ENCODE data around the gene HEATR5B. TPM values are rescaled to one million over a fixed set of nuclear protein-coding genes. Genes with fewer than 3 reads are reported as not detected.

HEATR5B gene
- total RNA-seq: 42.6 and 50.3 TPM in 2 replicates

GRCh38 chr2:37083873-37084794, at the start of gene HEATR5B, which contains the start of gene GPATCH11:
TSS of gene HEATR5B (minus strand) at chr2:37084372. CDS start at chr2:37083414, 958 bp downstream.
TSS of gene GPATCH11 (plus strand) at chr2:37084518. CDS start at chr2:37088382, 3,864 bp downstream.
- Mint-ChIP-seq H3K4me3 (no peak within 1 kb of the TSS), H3K27me3 (no peaks in the 10 kb centered on the region), H3K4me1 (peaks cover 23% of the 10 kb centered on the region), H3K9me3 (no peaks in the 10 kb centered on the region), H3K36me3 (ENCODE audit: low read depth) (peaks cover 40% of the 10 kb centered on the region), H3K27ac (no peak within 1 kb of the TSS)
- CTCF ChIA-PET: no interaction called here
- DNase-seq (peak; percentile 83), ATAC-seq (ENCODE audit: low read depth) (peak; percentile 83)
- POLR2A ChIA-PET: interaction anchor here (0.6 to 3.4 kb wide), 9 partner anchors 8 to 586 kb away, joined by 3 to 13 read pairs (median 5); partner anchors contain the start of genes CEBPZ, NDUFAF7 and STRN
- intact Hi-C loops (cut with micrococcal nuclease): loop anchor here (1.0 to 10.0 kb wide), 11 partner anchors 8 to 1668 kb away; partner anchors contain the start of genes ATL2, CEBPZ, CEBPZOS and EIF2AK2
- TF ChIP-seq, protein P1, sequence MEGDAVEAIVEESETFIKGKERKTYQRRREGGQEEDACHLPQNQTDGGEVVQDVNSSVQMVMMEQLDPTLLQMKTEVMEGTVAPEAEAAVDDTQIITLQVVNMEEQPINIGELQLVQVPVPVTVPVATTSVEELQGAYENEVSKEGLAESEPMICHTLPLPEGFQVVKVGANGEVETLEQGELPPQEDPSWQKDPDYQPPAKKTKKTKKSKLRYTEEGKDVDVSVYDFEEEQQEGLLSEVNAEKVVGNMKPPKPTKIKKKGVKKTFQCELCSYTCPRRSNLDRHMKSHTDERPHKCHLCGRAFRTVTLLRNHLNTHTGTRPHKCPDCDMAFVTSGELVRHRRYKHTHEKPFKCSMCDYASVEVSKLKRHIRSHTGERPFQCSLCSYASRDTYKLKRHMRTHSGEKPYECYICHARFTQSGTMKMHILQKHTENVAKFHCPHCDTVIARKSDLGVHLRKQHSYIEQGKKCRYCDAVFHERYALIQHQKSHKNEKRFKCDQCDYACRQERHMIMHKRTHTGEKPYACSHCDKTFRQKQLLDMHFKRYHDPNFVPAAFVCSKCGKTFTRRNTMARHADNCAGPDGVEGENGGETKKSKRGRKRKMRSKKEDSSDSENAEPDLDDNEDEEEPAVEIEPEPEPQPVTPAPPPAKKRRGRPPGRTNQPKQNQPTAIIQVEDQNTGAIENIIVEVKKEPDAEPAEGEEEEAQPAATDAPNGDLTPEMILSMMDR (IDR thresholded peaks at IDR 0.05): no peak

DNA sequence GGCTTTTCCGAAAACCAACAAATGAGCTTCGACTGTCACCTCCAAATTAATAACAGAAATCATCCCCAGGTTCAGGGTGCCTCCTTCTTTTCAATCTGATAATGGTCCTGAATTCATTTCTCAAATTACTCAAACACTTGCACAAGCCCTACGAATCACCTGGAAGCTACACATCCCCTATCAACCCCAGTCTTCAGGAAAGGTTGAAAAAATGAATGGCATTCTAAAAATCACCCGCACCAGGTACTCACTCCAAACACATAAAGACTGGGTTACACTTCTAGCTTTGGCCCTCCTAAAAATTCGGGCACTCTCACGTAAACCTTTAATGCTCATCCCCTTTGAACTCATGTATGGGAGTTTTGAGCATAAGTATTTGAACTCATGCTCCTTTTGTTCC, 48.7 kb upstream of the HEATR5B start:
- ChIA-PET CTCF (interaction anchor here (0.6 kb wide), 1 partner anchor 49 kb away, joined by 4 read pairs; no protein-coding TSS in a partner anchor), POLR2A (no interaction called here)
- no peaks in the 10 kb centered on the region for H3K27me3 Mint-ChIP-seq
- no peaks in the 10 kb centered on the region for H3K9me3 Mint-ChIP-seq
- ATAC-seq (ENCODE audit: low read depth) (no peak), DNase-seq (no peak)
- intact Hi-C loops (cut with micrococcal nuclease): no loop called here
- H3K4me3 Mint-ChIP-seq: no peak overlapping the region
- no peaks in the 10 kb centered on the region for H3K4me1 Mint-ChIP-seq
- TF ChIP-seq, protein P1 (IDR thresholded peaks at IDR 0.05): no peak
- H3K36me3 Mint-ChIP-seq (ENCODE audit: low read depth): peaks cover 57% of the 10 kb centered on the region
- H3K27ac Mint-ChIP-seq: no peak overlapping the region

GRCh38 chr2:37125416-37125815, 41.2 kb upstream of the HEATR5B start:
- POLR2A ChIA-PET: no interaction called here

DNA sequence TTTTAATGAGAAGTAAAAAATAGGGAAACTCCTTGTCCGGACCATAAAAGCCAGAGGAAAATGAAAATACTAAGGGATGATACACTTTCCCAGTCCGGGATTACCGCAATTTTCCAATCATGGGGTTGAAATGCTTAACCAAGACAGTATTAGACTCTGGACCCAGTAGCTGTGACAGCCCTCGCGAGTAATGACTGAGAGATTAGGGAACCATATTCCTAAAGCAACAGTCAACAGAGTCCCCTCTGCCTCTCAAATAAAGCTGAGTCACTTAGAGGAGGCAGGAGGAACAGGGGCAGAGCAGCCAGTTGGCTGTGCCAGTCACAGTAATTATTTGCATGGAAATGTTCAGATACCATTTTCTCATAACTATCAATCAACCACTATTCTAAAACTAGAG, 35.0 kb upstream of the HEATR5B start:
- no peak overlapping the region for H3K27ac Mint-ChIP-seq
- CTCF ChIA-PET: no interaction called here

More at GRCh38 chr2:37125416-37125815, 41.2 kb upstream of the HEATR5B start:
- ATAC-seq (ENCODE audit: low read depth) (no peak), DNase-seq (no peak)
- CTCF ChIA-PET: no interaction called here
- H3K4me3 Mint-ChIP-seq: no peak overlapping the region
- H3K4me1 Mint-ChIP-seq: no peaks in the 10 kb centered on the region
- H3K36me3 Mint-ChIP-seq (ENCODE audit: low read depth): peaks cover 77% of the 10 kb centered on the region
- no peak overlapping the region for H3K27ac Mint-ChIP-seq
- TF ChIP-seq, protein P1 (IDR thresholded peaks at IDR 0.05): no peak
- no peaks in the 10 kb centered on the region for H3K27me3 Mint-ChIP-seq
- H3K9me3 Mint-ChIP-seq: no peaks in the 10 kb centered on the region
- intact Hi-C loops (cut with micrococcal nuclease): no loop called here

More for the DNA sequence above, 35.0 kb upstream of the HEATR5B start:
- intact Hi-C loops (cut with micrococcal nuclease): no loop called here
- no peak overlapping the region for H3K4me3 Mint-ChIP-seq
- peaks cover 72% of the 10 kb centered on the region for H3K36me3 Mint-ChIP-seq (ENCODE audit: low read depth)
- no peaks in the 10 kb centered on the region for H3K4me1 Mint-ChIP-seq
- POLR2A ChIA-PET: no interaction called here
- H3K27me3 Mint-ChIP-seq: no peaks in the 10 kb centered on the region
- DNase-seq: no peak
- ATAC-seq (ENCODE audit: low read depth): no peak
- TF ChIP-seq, protein P1 (IDR thresholded peaks at IDR 0.05): no peak
- H3K9me3 Mint-ChIP-seq: no peaks in the 10 kb centered on the region

All from activated B cell treated with CpG ODN at 0.5 μM for 24 hours (primary cell).